HG02943 (cell line): ENCODE measurements around the gene POLR3H.
"Not testable (repeated sequence)": the region's sequence is repeated elsewhere in the genome, so short reads cannot be mapped to it uniquely, and the experiment has no call there.

Experiments
- ATAC-seq: cut with Tn5 transposase; IDR thresholded peaks from one replicate; pipeline ENCODE4 v1.9.1; 2021; ENCODE audit warnings: mild to moderate bottlenecking, low read depth, moderate library complexity; ENCODE audit not compliant: unreplicated experiment

POLR3H gene

GRCh38 chr22:41565403-41566054 lies 21.3 kb upstream of the POLR3H start:
- ATAC-seq, result no peak

DNA sequence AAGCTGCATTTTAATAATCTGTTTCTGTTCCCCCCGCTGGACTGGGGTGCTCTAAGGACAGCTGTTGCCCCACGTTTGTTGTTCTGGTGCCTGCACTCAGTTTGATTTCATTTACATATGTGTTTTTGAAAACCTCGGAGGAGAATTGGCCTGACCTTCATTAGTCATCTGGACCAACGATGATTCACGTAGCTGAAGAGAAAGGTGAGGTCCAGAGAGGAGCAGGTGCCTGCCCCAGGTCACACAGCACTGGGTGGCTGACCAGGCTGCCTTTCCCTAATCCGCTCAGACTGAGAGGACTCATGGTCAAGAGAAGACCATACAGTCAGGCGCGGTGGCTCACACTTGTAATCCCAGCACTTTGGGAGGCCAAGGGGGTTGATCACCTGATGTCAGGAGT lies 20.3 kb upstream of the POLR3H start:
- ATAC-seq, result no peak

GRCh38 chr22:41563051-41563711 lies 18.9 kb upstream of the POLR3H start:
- no peak for ATAC-seq

DNA sequence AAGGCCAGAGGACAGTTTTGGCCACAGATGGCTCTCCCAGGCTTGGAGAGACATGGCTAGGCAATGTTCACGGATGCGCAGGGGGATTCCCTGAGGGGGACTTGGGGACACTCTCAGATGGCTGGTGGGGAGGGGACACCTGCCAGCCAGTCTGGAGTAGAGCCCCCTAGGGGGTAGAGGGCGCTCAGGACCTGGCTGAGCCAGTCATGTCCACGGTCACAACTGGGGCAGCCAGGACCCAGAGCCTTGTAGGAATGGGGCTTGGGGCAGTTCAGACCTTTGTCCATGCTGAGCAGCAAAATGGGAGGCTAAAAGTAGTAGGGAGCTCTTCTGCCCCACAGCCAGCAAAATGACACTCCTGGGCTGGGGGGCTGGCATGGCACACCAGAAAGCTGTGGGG lies 18.2 kb upstream of the POLR3H start:
- no peak for ATAC-seq

GRCh38 chr22:41561788-41562187 lies 17.5 kb upstream of the POLR3H start:
- no peak for ATAC-seq

DNA sequence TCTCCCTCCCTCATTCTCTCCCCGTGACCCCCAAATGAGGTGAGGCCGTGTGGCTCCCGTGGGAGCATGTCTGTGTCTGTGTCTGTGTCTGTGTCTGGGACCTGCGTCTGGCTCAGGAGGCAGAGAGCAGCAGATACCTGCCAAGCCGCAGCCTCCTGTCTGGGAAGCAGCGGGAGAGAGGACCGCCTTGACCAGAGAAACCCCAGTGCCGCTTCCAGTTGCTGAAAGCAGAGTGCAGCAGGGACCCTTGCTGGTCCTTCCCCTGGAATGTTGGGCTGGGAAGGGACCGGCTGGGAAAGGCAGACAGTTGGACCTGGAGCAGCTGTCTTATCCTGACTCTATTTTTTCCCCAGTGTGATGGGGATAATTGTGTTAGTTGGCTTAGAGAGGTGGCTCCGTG lies 17.1 kb upstream of the POLR3H start:
- no peak for ATAC-seq

- no peak for ATAC-seq
Measured at GRCh38 chr22:41560095-41560471, 15.8 kb upstream of the POLR3H start.

DNA sequence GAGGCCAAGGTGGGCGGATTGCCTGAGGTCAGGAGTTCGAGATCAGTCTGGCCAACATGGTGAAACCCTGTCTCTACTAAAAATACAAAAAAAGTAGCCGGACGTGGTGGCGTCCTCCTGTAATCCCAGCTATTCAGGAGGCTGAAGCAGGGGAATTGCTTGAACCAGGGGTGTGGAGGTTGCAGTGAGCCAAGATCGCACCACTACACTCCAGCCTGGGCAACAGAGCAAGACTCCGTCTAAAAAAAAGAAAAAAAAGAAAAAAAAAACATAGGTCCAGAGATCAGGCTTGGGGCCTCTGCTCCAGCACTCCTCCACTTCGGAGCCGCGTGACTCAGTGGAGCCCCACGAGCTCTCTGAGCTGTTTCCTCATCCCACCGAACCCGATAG lies 14.0 kb upstream of the POLR3H start:
- ATAC-seq, result not testable (repeated sequence)

DNA sequence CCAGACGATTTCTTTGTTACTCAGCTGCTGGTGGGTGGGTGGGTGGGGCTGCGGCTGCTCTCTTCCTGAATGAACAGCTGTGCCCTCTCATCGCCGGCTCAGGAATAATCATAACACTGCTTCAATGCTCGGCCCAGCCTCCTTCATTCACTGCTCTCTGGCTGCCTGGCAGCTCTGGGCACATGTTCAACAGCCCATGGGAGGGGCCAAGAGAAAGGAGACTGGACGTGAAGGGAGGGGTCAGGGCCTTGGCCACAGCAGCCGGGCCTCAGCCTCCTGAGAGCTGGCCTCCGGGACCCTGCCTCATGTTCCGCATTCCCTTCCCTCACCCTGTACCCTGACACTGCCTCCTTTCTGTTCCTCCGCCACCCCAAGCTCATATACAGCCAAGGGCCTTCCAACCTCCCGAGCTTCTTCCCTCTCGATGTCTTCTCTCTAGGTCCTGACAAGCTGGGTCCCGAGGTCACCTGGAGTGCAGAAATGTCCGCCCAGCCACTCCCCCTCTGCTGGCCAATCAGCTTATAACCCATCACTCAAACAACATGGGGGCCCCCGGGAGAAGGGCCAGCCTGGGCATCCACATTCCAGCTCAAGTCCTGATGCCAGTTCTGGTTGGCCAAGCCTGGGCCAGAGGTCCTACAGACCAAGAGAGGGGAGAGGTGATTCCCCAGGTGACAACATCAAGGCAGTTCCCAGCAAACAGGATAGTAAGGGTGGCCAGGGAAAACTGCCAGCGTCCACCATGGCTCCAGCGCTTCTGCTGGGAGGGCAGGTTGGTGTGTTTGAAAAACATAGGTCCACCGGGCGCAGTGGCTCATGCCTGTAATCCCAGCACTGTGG lies 13.4 kb upstream of the POLR3H start:
- ATAC-seq, result no peak

DNA sequence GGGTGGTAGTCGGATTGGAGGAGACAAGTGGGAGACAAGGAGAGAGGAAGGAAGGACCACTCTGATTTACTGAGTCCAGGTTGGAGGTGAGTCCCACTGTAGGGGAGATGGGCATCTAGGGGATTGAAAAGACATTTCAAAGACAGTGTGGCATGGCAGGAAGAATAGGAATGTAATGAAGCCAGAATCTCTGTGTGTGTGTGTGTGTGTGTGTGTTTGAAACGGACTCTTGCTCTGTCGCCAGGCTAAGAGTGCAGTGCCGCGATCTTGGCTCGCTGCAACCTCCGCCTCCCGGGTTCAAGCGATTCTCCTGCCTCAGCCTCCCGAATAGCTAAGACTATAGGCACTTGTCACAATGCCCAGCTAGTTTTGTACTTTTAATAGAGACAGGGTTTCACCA lies 12.3 kb upstream of the POLR3H start:
- ATAC-seq, result no peak

GRCh38 chr22:41555325-41555982 lies 11.2 kb upstream of the POLR3H start:
- ATAC-seq, result no peak

DNA sequence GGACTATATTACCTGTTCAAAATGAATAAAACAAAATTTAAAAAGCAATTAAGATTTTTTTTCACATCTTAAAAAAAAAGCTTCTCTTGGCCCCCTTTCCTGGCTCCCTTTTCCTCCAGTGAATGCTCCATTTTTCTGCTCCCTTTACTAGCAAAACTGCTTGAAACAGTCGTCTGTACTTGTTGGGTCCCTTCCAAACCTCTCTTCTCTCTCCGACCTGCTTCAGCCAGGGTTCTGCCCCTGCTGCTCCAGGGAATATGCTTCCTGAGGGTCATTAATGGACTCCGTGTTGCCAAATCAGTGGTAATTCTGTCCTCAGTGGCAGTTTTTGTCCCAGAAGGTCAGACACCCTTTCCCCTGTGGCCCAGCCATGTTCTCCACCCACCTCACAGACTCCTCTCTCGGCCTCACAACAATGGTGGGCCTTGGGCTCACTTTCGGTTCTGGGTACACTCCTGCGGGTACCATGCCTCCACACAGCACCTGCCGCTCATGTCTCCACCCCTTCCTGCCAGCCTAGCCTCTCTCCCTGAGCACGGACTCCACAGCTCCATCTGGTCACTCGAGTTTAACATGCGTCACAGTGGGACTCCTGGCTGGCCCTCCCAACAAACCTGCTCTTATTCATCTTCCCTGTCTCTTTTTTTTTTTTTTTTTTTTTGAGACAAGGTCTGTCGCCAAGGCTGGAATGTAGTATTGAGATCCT lies 7.8 kb upstream of the POLR3H start:
- ATAC-seq, result no peak

DNA sequence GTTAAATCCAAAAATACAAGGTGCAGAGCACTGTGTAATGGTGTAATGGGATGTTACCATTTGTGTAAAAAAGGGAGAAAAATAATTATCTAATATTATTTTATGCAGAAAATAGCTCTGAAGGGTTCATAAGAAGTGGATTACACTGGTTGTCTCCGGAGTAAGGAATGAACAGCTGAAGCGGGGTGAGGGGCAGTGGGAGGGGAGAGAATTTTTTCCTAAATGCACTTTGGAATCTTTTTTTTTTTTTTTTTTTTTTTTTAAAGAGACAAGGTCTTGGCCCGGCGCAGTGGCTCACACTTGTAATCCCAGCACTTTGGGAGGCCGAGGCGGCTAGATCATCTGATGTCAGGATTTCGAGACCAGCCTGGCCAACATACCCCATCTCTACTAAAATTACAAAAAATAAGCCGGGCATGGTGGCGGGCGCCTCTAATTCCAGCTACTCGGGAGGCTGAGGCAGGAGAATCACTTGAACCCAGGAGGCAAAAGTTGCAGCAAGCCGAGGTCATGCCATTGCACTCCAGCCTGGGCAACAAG lies 6.8 kb upstream of the POLR3H start:
- no peak for ATAC-seq

- ATAC-seq, result no peak
Measured at GRCh38 chr22:41548830-41549211, 4.6 kb upstream of the POLR3H start.

- no peak for ATAC-seq
Measured at GRCh38 chr22:41544671-41545476, 604 bp upstream of the POLR3H start.

DNA sequence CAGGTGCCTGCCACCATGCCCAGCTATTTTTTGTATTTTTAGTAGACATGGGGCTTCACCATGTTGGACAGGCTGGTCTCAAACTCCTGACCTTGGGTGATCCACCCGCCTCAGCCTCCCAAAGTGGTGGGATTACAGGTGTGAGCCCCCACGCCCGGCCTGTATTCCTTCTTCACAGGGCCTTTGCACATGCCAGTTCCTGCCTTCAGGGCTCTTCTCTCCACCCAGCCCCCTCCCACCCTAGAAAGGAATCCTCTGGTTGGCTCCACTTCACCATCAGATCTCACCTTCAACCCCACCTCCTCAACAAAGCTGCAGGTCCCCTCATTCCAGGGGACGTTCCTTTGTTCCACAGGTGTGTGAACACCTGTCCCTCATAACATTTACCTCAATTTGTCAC lies 2.0 kb downstream of the POLR3H start:
- no peak for ATAC-seq

GRCh38 chr22:41541484-41541883 lies 2.8 kb downstream of the POLR3H start:
- ATAC-seq, result no peak

GRCh38 chr22:41540365-41540764 lies 3.9 kb downstream of the POLR3H start:
- ATAC-seq, result no peak

DNA sequence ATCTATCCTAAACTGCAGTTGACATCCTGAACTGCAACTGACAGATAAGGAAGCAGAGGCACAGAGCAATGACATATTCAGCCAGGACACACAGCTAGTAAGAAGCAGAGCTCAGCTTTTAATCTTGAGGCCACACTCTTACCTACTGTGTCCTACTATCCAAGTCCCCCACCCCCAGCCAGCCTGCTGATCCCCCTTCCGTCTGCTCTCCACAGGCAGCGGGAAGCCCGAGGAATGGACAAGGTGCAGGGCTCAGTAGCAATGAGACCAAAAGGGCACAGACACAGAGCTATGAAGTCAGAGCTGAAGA lies 4.3 kb downstream of the POLR3H start:
- no peak for ATAC-seq
